AG04450 (cell line): ENCODE results near the gene FOS. TPM values are rescaled to one million over a fixed set of nuclear protein-coding genes. Genes with fewer than 3 reads are reported as not detected.

ENCODE experiments used
- CTCF ChIA-PET: fragments of 300-600, 350-600 bp; formaldehyde crosslinking; extraction: SDS; loops from one replicate; lab custom pipeline; 2022; ENCODE audit warnings: antibody characterized with exemption, inconsistent platforms; lab: Charles Lee
- POLR2A ChIA-PET: fragments of 350-600 bp; formaldehyde crosslinking; extraction: SDS; loops from one replicate; lab custom pipeline; 2021; ENCODE audit warnings: antibody characterized with exemption, inconsistent platforms; lab: Yijun Ruan, JAX
- DNase-seq: peaks from one replicate; pipeline ENCODE4 v3.0.0-alpha.2; 2011; ENCODE audit warnings: low read depth, low spot score
- H3K27ac ChIP-seq: one replicate; pipeline ENCODE4 v1.5.1; 2012; ENCODE audit warnings: low read depth, low read length, control low read depth
- H3K27me3 ChIP-seq: one replicate; pipeline ENCODE4 v1.6.0; 2012; ENCODE audit warnings: low read length; ENCODE audit not compliant: control insufficient read depth, insufficient read depth
- H3K4me3 ChIP-seq: 2 replicates; pipeline ENCODE4 v1.5.1; 2011; ENCODE audit warnings: mild to moderate bottlenecking, low read depth, low read length, control low read depth
- H3K9me3 ChIP-seq: 2 replicates; pipeline ENCODE4 v1.5.1; 2012; ENCODE audit warnings: low read length; ENCODE audit not compliant: control insufficient read depth, insufficient read depth
- polyA plus RNA-seq: library from polyadenylated mRNA; depleted of rRNA; stranded (reverse); fragments of >200 nt; gene quantifications from 2 replicates; pipeline ENCODE4 v1.2.3, GENCODE V29; 2011
- TF ChIP-seq, protein P1 (sequence below): IDR thresholded peaks from 2 replicates; pipeline ENCODE4 v1.5.1; 2011; ENCODE audit warnings: low read depth, low read length, control low read depth, inconsistent platforms

Gene FOS
- polyA plus RNA-seq, 1 experiment = 30.6 TPM

DNA sequence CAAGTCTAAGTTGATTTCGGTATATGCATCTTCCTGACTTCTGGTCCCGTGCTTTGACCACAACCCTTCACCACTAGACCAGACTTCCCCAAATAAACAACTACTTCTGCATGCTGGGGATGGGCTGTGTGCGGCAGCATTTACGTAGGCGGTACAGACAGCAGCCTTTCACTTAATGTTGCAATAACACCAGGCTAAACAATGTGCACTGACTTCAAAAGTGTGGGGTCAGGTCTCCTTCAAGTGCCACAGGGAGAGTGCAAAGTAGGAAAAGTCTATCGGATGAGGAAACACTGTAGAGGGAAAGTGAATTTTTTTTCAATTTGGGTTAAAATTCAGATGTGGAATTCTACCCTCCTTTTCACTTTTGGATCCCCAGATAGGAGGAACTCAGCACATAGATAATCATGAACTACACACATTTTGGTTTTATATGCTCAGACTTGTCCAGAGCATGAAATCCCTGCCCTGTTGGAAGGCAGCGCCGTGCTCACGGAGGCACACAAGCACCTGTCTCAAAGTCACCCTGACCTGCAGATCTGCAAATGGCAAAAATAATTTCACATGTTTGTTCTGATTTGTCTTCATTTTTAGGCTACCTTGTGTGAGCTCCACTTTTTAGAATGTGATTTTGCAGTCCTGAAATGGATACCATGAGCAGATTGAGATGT lies 3.6 kb upstream of the FOS start:
- Histone ChIP-seq H3K9me3 (peaks cover 4% of the 10 kb centered on the region; the same call in 1 of the 2 replicates), H3K27me3 (no peaks in the 10 kb centered on the region), H3K27ac (no peak overlapping the region), H3K4me3 (no peak overlapping the region)
- POLR2A ChIA-PET = no interaction called here
- no peak for DNase-seq
- CTCF ChIA-PET = interaction anchor here (0.5 to 0.9 kb wide), 2 partner anchors 34 to 143 kb away, joined by 3 to 8 read pairs; no protein-coding TSS in a partner anchor
- TF ChIP-seq, protein P1, sequence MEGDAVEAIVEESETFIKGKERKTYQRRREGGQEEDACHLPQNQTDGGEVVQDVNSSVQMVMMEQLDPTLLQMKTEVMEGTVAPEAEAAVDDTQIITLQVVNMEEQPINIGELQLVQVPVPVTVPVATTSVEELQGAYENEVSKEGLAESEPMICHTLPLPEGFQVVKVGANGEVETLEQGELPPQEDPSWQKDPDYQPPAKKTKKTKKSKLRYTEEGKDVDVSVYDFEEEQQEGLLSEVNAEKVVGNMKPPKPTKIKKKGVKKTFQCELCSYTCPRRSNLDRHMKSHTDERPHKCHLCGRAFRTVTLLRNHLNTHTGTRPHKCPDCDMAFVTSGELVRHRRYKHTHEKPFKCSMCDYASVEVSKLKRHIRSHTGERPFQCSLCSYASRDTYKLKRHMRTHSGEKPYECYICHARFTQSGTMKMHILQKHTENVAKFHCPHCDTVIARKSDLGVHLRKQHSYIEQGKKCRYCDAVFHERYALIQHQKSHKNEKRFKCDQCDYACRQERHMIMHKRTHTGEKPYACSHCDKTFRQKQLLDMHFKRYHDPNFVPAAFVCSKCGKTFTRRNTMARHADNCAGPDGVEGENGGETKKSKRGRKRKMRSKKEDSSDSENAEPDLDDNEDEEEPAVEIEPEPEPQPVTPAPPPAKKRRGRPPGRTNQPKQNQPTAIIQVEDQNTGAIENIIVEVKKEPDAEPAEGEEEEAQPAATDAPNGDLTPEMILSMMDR = no peak

- CTCF ChIA-PET = interaction anchor here (0.5 kb wide), 1 partner anchor 144 kb away, joined by 8 read pairs; no protein-coding TSS in a partner anchor
Observed at GRCh38 chr14:75275598-75275997, 3.0 kb upstream of the FOS start.

GRCh38 chr14:75277008-75277814 lies 1.4 kb upstream of the FOS start:
- POLR2A ChIA-PET = interaction anchor here (0.6 to 3.9 kb wide), 5 partner anchors 17 to 96 kb away, joined by 3 to 23 read pairs (median 7); no protein-coding TSS in a partner anchor
- CTCF ChIA-PET = interaction anchor here (1.0 to 1.3 kb wide), 2 partner anchors 8 to 136 kb away, joined by 3 to 4 read pairs; no protein-coding TSS in a partner anchor
- Histone ChIP-seq H3K27me3 (no peaks in the 10 kb centered on the region), H3K27ac (peak overlapping the region; percentile 83), H3K9me3 (peaks cover 4% of the 10 kb centered on the region; the same call in 1 of the 2 replicates), H3K4me3 (peak overlapping the region; percentile 68)
- DNase-seq = no peak
- TF ChIP-seq, protein P1 = no peak

More at GRCh38 chr14:75275598-75275997, 3.0 kb upstream of the FOS start:
- Histone ChIP-seq H3K9me3 (peaks cover 4% of the 10 kb centered on the region; the same call in 1 of the 2 replicates), H3K4me3 (no peak overlapping the region), H3K27ac (no peak overlapping the region), H3K27me3 (no peaks in the 10 kb centered on the region)
- POLR2A ChIA-PET = interaction anchor here (3.9 kb wide), 1 partner anchor 17 kb away, joined by 23 read pairs; no protein-coding TSS in a partner anchor
- TF ChIP-seq, protein P1 = no peak
- no peak for DNase-seq

GRCh38 chr14:75277815-75278421 lies 710 bp upstream of the FOS start:
- Histone ChIP-seq H3K27me3 (no peaks in the 10 kb centered on the region), H3K4me3 (peak overlapping the region; percentile 68), H3K27ac (peak overlapping the region; percentile 83), H3K9me3 (peaks cover 4% of the 10 kb centered on the region; the same call in 1 of the 2 replicates)
- TF ChIP-seq, protein P1 = no peak
- no peak for DNase-seq
- POLR2A ChIA-PET = interaction anchor here (0.6 to 3.9 kb wide), 7 partner anchors 12 to 124 kb away, joined by 3 to 23 read pairs (median 5); no protein-coding TSS in a partner anchor
- CTCF ChIA-PET = interaction anchor here (1.0 to 1.3 kb wide), 2 partner anchors 8 to 137 kb away, joined by 3 to 4 read pairs; no protein-coding TSS in a partner anchor
